OCI-LY1 (cell line): ENCODE measurements around the gene TSPAN2.
A peak's percentile ranks its signal among the peaks of the same experiment; 100 is the strongest.

Experiments
- H2AFZ ChIP-seq: fragments of 200-600 bp; sonication (generic), shearing (Covaris generic); 2 replicates; pipeline ENCODE4 v1.6.0; 2014; ENCODE audit warnings: antibody characterized with exemption, mild to moderate bottlenecking, low read length
- H3F3A ChIP-seq: fragments of 200-600 bp; sonication (generic), shearing (Covaris generic); 2 replicates; pipeline ENCODE4 v1.6.0; 2014; ENCODE audit warnings: mild to moderate bottlenecking, antibody characterized with exemption, low read length, moderate library complexity; ENCODE audit not compliant: insufficient read depth
- H3K27ac ChIP-seq: fragments of 200-600 bp; sonication (generic); 2 replicates; pipeline ENCODE4 v1.5.1; 2014; ENCODE audit warnings: low read length, mixed run types, mild to moderate bottlenecking, low read depth; ENCODE audit not compliant: poor library complexity, severe bottlenecking
- H3K27me3 ChIP-seq: fragments of 200-600 bp; sonication (generic); 2 replicates; pipeline ENCODE4 v1.6.0; 2014; ENCODE audit warnings: antibody characterized with exemption, mild to moderate bottlenecking, low read length, moderate library complexity; ENCODE audit not compliant: insufficient read depth
- H3K36me3 ChIP-seq: fragments of 200-600 bp; sonication (generic); 2 replicates; pipeline ENCODE4 v1.6.1; 2014; ENCODE audit warnings: mild to moderate bottlenecking, antibody characterized with exemption, low read length, moderate library complexity, mixed read lengths; ENCODE audit not compliant: insufficient read depth
- H3K4me1 ChIP-seq: fragments of 200-600 bp; sonication (generic); 2 replicates; pipeline ENCODE4 v1.5.1; 2014; ENCODE audit warnings: mild to moderate bottlenecking, low read length, moderate library complexity; ENCODE audit not compliant: insufficient read depth, severe bottlenecking
- H3K4me2 ChIP-seq: fragments of 200-600 bp; sonication (generic), shearing (Covaris generic); 2 replicates; pipeline ENCODE4 v1.6.1; 2014; ENCODE audit warnings: low read length
- H3K4me3 ChIP-seq: fragments of 200-600 bp; sonication (generic); 2 replicates; pipeline ENCODE4 v1.5.1; 2014; ENCODE audit warnings: low read length, low read depth, mild to moderate bottlenecking, mixed read lengths; ENCODE audit not compliant: poor library complexity, severe bottlenecking
- H3K79me2 ChIP-seq: fragments of 200-600 bp; shearing (Covaris generic); 2 replicates; pipeline ENCODE4 v1.6.1; 2016; ENCODE audit warnings: mixed run types, low read length, mixed read lengths; ENCODE audit not compliant: insufficient read depth
- H3K9ac ChIP-seq: fragments of 200-600 bp; sonication (generic), shearing (Covaris generic); 2 replicates; pipeline ENCODE4 v1.6.1; 2014; ENCODE audit warnings: mild to moderate bottlenecking, low read length, mixed read lengths
- H3K9me2 ChIP-seq: fragments of 200-600 bp; sonication (generic), shearing (Covaris generic); 2 replicates; pipeline ENCODE4 v1.6.1; 2014; ENCODE audit warnings: low read depth, mild to moderate bottlenecking, low read length, mixed read lengths
- H3K9me3 ChIP-seq: fragments of 200-600 bp; shearing (Covaris generic); 2 replicates; pipeline ENCODE4 v1.6.1; 2014; ENCODE audit warnings: low read length, mixed read lengths
- H4K20me1 ChIP-seq: fragments of 200-600 bp; sonication (generic), shearing (Covaris generic); 2 replicates; pipeline ENCODE4 v1.6.0; 2016; ENCODE audit warnings: mild to moderate bottlenecking, low read length; ENCODE audit not compliant: insufficient read depth
- CTCF ChIP-seq: fragments of 200-600 bp; sonication (generic), shearing (Covaris generic); IDR thresholded peaks from 2 replicates; pipeline ENCODE4 v1.5.1; 2017; ENCODE audit warnings: mild to moderate bottlenecking, antibody characterized with exemption, low read length, moderate library complexity, mixed read lengths
- EZH2 ChIP-seq: fragments of 200-600 bp; sonication (generic), shearing (Covaris generic); IDR thresholded peaks from 2 replicates; pipeline ENCODE4 v1.8.0; 2017; ENCODE audit warnings: borderline replicate concordance, mixed run types, mild to moderate bottlenecking, antibody characterized with exemption, low read length, moderate library complexity, mixed read lengths

The TSPAN2 gene

GRCh38 chr1:115088115-115088778 is 1.1 kb downstream of the TSPAN2 start:
- no peaks in the 10 kb centered on the region for H3K36me3 ChIP-seq
- no peak for TF ChIP-seq EZH2
- no peak for TF ChIP-seq CTCF
- H3K9me3 ChIP-seq: 0 out of 2 replicates have a peak, but pooled peaks cover 3% of the 10 kb centered on the region
- H3K4me1 ChIP-seq: peaks cover 6% of the 10 kb centered on the region
- H3K27ac ChIP-seq: no peak overlapping the region
- no peak overlapping the region for H3K4me3 ChIP-seq
- H3K4me2 ChIP-seq: no peak overlapping the region
- no peak overlapping the region for H3K9ac ChIP-seq
- H3F3A ChIP-seq: no peaks in the 10 kb centered on the region
- H3K79me2 ChIP-seq: no peaks in the 10 kb centered on the region
- H3K9me2 ChIP-seq: no peaks in the 10 kb centered on the region
- no peak overlapping the region for H2AFZ ChIP-seq
- no peaks in the 10 kb centered on the region for H4K20me1 ChIP-seq
- H3K27me3 ChIP-seq: no peaks in the 10 kb centered on the region

- H2AFZ ChIP-seq: no peak overlapping the region
- no peak overlapping the region for H3K27ac ChIP-seq
Measured at GRCh38 chr1:115086176-115086830, 3.0 kb downstream of the TSPAN2 start.

GRCh38 chr1:115084902-115085511 is 4.3 kb downstream of the TSPAN2 start:
- Histone ChIP-seq H3K36me3 (no peaks in the 10 kb centered on the region), H3K4me2 (no peak overlapping the region), H3K4me3 (no peak overlapping the region), H3K9me2 (no peaks in the 10 kb centered on the region), H3K9ac (no peak overlapping the region), H3K79me2 (no peaks in the 10 kb centered on the region), H3F3A (no peaks in the 10 kb centered on the region), H3K9me3 (no peaks in the 10 kb centered on the region), H3K27me3 (no peaks in the 10 kb centered on the region), H2AFZ (no peak overlapping the region), H4K20me1 (no peaks in the 10 kb centered on the region), H3K27ac (no peak overlapping the region), H3K4me1 (peaks cover 6% of the 10 kb centered on the region)
- TF ChIP-seq EZH2: no peak

More at GRCh38 chr1:115086176-115086830, 3.0 kb downstream of the TSPAN2 start:
- Histone ChIP-seq H3K36me3 (no peaks in the 10 kb centered on the region), H4K20me1 (no peaks in the 10 kb centered on the region), H3F3A (no peaks in the 10 kb centered on the region), H3K4me1 (peaks cover 6% of the 10 kb centered on the region), H3K27me3 (no peaks in the 10 kb centered on the region), H3K4me2 (no peak overlapping the region), H3K79me2 (no peaks in the 10 kb centered on the region), H3K9me2 (no peaks in the 10 kb centered on the region), H3K4me3 (no peak overlapping the region), H3K9me3 (no peaks in the 10 kb centered on the region), H3K9ac (no peak overlapping the region)
- TF ChIP-seq CTCF (peak; percentile 28; the same call in 1 of the 2 replicates), EZH2 (no peak)
